PC-3 (cell line): ENCODE data around the gene TREX2. TPM values are rescaled to one million over a fixed set of nuclear protein-coding genes. Genes with fewer than 3 reads are reported as not detected.

Source experiments
- ATAC-seq: fragments of 200-7000 bp; cut with Tn5 transposase; 2 replicates; pipeline ENCODE4 v1.9.1; 2020; ENCODE audit warnings: mild to moderate bottlenecking, moderate library complexity
- BruUV-seq: library from RNA; stranded (reverse); fragments of 400-500 nt; replicated peaks from 2 replicates; lab custom pipeline; 2021; lab: Mats Ljungman, UMichigan
- CTCF ChIA-PET: fragments of 300-600 bp; sonication (Branson Sonifier 250); formaldehyde crosslinking; loops from one replicate; lab custom pipeline; 2022; ENCODE audit warnings: antibody characterized with exemption; lab: Charles Lee
- POLR2A ChIA-PET: fragments of 300-600 bp; sonication (Branson Sonifier 250); formaldehyde crosslinking; loops from one replicate; lab custom pipeline; 2022; ENCODE audit warnings: antibody characterized with exemption; ENCODE audit not compliant: unreplicated experiment; lab: Charles Lee
- DNase-seq: peaks from one replicate; pipeline ENCODE4 v3.0.0-alpha.2; 2015
- H2AFZ ChIP-seq: fragments of 300-600 bp; sonication (generic); 2 replicates; pipeline ENCODE4 v1.6.0; 2016; ENCODE audit warnings: antibody characterized with exemption, low read length
- H3F3A ChIP-seq: fragments of 300-600 bp; sonication (generic); one replicate; pipeline ENCODE4 v1.6.0; 2017; ENCODE audit warnings: antibody characterized with exemption, low read length, control low read depth, mild to moderate bottlenecking; ENCODE audit not compliant: unreplicated experiment
- H3K27ac ChIP-seq: fragments of 300-600 bp; sonication (generic); 2 replicates; pipeline ENCODE4 v1.5.1; 2016; ENCODE audit warnings: mild to moderate bottlenecking, low read length
- H3K27me3 ChIP-seq: fragments of 300-600 bp; sonication (generic); 2 replicates; pipeline ENCODE4 v1.6.1; 2016; ENCODE audit warnings: low read length, mixed read lengths
- H3K36me3 ChIP-seq: fragments of 300-600 bp; sonication (generic); 2 replicates; pipeline ENCODE4 v1.6.1; 2016; ENCODE audit warnings: low read depth, mixed run types, low read length, mixed read lengths
- H3K4me1 ChIP-seq: fragments of 300-600 bp; sonication (generic); 2 replicates; pipeline ENCODE4 v1.5.1; 2016; ENCODE audit warnings: low read length; ENCODE audit not compliant: insufficient read depth
- H3K4me2 ChIP-seq: fragments of 300-600 bp; sonication (generic); 2 replicates; pipeline ENCODE4 v1.6.0; 2016; ENCODE audit warnings: low read length
- H3K4me3 ChIP-seq: fragments of 300-600 bp; sonication (generic); 2 replicates; pipeline ENCODE4 v1.5.1; 2016; ENCODE audit warnings: mild to moderate bottlenecking, low read length, mixed read lengths
- H3K79me2 ChIP-seq: fragments of 300-600 bp; sonication (generic); 2 replicates; pipeline ENCODE4 v1.6.1; 2017; ENCODE audit warnings: low read length, mixed read lengths
- H3K9ac ChIP-seq: fragments of 300-600 bp; sonication (generic); 2 replicates; pipeline ENCODE4 v1.6.0; 2016; ENCODE audit warnings: mild to moderate bottlenecking, low read length
- H3K9me2 ChIP-seq: fragments of 300-600 bp; sonication (generic); replicated peaks from 2 replicates; pipeline ENCODE4 v1.6.1; 2016; ENCODE audit warnings: mixed run types, low read length, mixed read lengths
- H3K9me3 ChIP-seq: fragments of 300-600 bp; sonication (generic); 2 replicates; pipeline ENCODE4 v1.6.1; 2016; ENCODE audit warnings: low read length, mixed read lengths
- H4K20me1 ChIP-seq: fragments of 300-600 bp; sonication (generic); 2 replicates; pipeline ENCODE4 v1.6.1; 2016; ENCODE audit warnings: low read length, mixed read lengths
- CTCF ChIP-seq: fragments of 300-600 bp; sonication (generic); conservative IDR thresholded peaks from 2 replicates; pipeline ENCODE4 v1.5.1; 2017; ENCODE audit warnings: antibody characterized with exemption, low read depth, mild to moderate bottlenecking, low read length
- EZH2 ChIP-seq: fragments of 300-600 bp; sonication (generic); IDR thresholded peaks from one replicate; pipeline ENCODE4 v1.6.1; 2017; ENCODE audit warnings: antibody characterized with exemption, mild to moderate bottlenecking, low read length; ENCODE audit not compliant: unreplicated experiment
- EZH2phosphoT487 ChIP-seq: fragments of 300-600 bp; sonication (generic); IDR thresholded peaks from 2 replicates; pipeline ENCODE4 v1.6.1; 2018; ENCODE audit warnings: mild to moderate bottlenecking, antibody characterized with exemption, low read length, borderline replicate concordance
- intact Hi-C: fragments of 100-400 bp; cut with micrococcal nuclease; formaldehyde crosslinking; loops from 2 replicates; pipeline ENCODE4 v1.9.0; 2023
- total RNA-seq: library from RNA; depleted of rRNA; stranded (reverse); fragments of >200 nt; gene quantifications from 2 replicates; pipeline ENCODE4 v1.2.3, GENCODE V29; 2014

TREX2 gene
- total RNA-seq, 1 experiment from 2014 or later, result 1.4 TPM

- Histone ChIP-seq H3K9me3 (no peaks in the 10 kb centered on the region), H2AFZ (no peak overlapping the region), H3K9ac (no peak overlapping the region), H3F3A (no peaks in the 10 kb centered on the region), H3K4me2 (no peak overlapping the region), H3K27ac (no peak overlapping the region), H3K36me3 (no peaks in the 10 kb centered on the region), H3K4me3 (no peak overlapping the region), H3K4me1 (peaks cover 1% of the 10 kb centered on the region; the same call in 1 of the 2 replicates), H3K9me2 (no peaks in the 10 kb centered on the region), H3K79me2 (no peaks in the 10 kb centered on the region), H3K27me3 (no peaks in the 10 kb centered on the region), H4K20me1 (no peaks in the 10 kb centered on the region)
- ATAC-seq (no peak), DNase-seq (no peak)
- no TSS peak for BruUV-seq
- CTCF ChIA-PET, result no interaction called here
- TF ChIP-seq EZH2phosphoT487, result no peak
- TF ChIP-seq CTCF, result no peak
- no peak for TF ChIP-seq EZH2
- intact Hi-C loops, result no loop called here
- POLR2A ChIA-PET, result no interaction called here
Observed at GRCh38 chrX:153448556-153449367, 2.9 kb upstream of the TREX2 start.

DNA sequence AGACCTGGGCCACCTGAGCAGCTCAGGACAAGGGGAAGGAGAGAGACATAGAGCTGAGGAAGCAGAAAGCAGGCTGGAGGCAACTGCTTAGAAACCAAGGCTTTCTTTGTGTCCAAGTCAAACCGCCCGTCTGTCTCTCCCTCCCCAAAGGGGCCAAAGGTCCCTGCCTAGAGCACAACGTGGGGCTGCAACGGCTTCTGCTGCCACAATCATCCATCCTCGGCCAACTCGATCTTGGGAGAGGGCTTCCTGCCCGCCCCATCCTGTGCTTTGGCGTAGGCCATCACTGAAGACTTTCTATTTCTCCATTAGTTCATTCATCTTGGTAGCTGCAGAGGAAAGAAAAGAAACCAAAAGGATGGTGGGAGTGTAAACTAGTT, 1.7 kb upstream of the TREX2 start:
- H3K4me3 ChIP-seq, result no peak overlapping the region
- H4K20me1 ChIP-seq, result no peaks in the 10 kb centered on the region
- H3K27me3 ChIP-seq, result no peaks in the 10 kb centered on the region
- H3K9me3 ChIP-seq, result no peaks in the 10 kb centered on the region
- H3K9me2 ChIP-seq, result no peaks in the 10 kb centered on the region
- ATAC-seq (no peak), DNase-seq (no peak)
- H3K4me2 ChIP-seq, result no peak overlapping the region
- H3K79me2 ChIP-seq, result no peaks in the 10 kb centered on the region
- no peak overlapping the region for H3K27ac ChIP-seq
- ChIA-PET CTCF (no interaction called here), POLR2A (no interaction called here)
- intact Hi-C loops, result no loop called here
- no peaks in the 10 kb centered on the region for H3K36me3 ChIP-seq
- no peak overlapping the region for H2AFZ ChIP-seq
- H3F3A ChIP-seq, result no peaks in the 10 kb centered on the region
- peaks cover 6% of the 10 kb centered on the region; the same call in 1 of the 2 replicates for H3K4me1 ChIP-seq
- no peak overlapping the region for H3K9ac ChIP-seq
- no TSS peak for BruUV-seq
- TF ChIP-seq EZH2 (no peak), CTCF (no peak), EZH2phosphoT487 (no peak)

- no peak for ATAC-seq
- CTCF ChIA-PET, result no interaction called here
- H3F3A ChIP-seq, result no peaks in the 10 kb centered on the region
Observed at GRCh38 chrX:153446950-153447580, 1.2 kb upstream of the TREX2 start.

More at GRCh38 chrX:153446950-153447580, 1.2 kb upstream of the TREX2 start:
- Histone ChIP-seq H3K36me3 (no peaks in the 10 kb centered on the region), H4K20me1 (no peaks in the 10 kb centered on the region), H3K9me2 (no peaks in the 10 kb centered on the region), H2AFZ (no peak overlapping the region), H3K4me1 (peaks cover 6% of the 10 kb centered on the region; the same call in 1 of the 2 replicates), H3K27ac (no peak overlapping the region), H3K9ac (no peak overlapping the region), H3K79me2 (no peaks in the 10 kb centered on the region), H3K27me3 (no peaks in the 10 kb centered on the region), H3K9me3 (no peaks in the 10 kb centered on the region), H3K4me2 (no peak overlapping the region), H3K4me3 (no peak overlapping the region)
- no TSS peak for BruUV-seq
- TF ChIP-seq EZH2 (no peak), CTCF (no peak), EZH2phosphoT487 (no peak)
- POLR2A ChIA-PET, result no interaction called here
- intact Hi-C loops, result no loop called here
- no peak for DNase-seq
